ENCODE measurements around the gene ZNF695. TPM values are rescaled to one million over a fixed set of nuclear protein-coding genes. Genes with fewer than 3 reads are reported as not detected.
A peak's percentile ranks its signal among the peaks of the same experiment; 100 is the strongest.

Gene ZNF695
- total RNA-seq, 1 experiment from 2014 or later: 8.9 TPM

GRCh38 chr1:246959944-246960693 is 47.7 kb downstream of the ZNF695 start:
- no peak for DNase-seq (ENCODE audit: low read depth)

- no peak for DNase-seq (ENCODE audit: low read depth)
These were observed 53.7 kb downstream of the ZNF695 start for GRCh38 chr1:246954126-246954525.

- DNase-seq (ENCODE audit: low read depth): no peak
These were observed 56.4 kb downstream of the ZNF695 start for GRCh38 chr1:246951413-246951812.

- DNase-seq (ENCODE audit: low read depth): no peak
These were observed 57.9 kb downstream of the ZNF695 start for GRCh38 chr1:246949956-246950355.

- peak; percentile 58 for DNase-seq (ENCODE audit: low read depth)
These were observed 60.6 kb downstream of the ZNF695 start for GRCh38 chr1:246947255-246947654.

- no peak for DNase-seq (ENCODE audit: low read depth)
These were observed 61.5 kb downstream of the ZNF695 start for GRCh38 chr1:246946366-246946765.

Other genes with a start within 250 kb of the ZNF695 start
- gene AHCTF1, start 76.1 kb downstream of the ZNF695 start, total RNA-seq (2014; rRNA removed; shearing (Covaris generic)): 24.2 and 37.4 TPM in 2 replicates
- 5.4 and 9.3 TPM in 2 replicates for gene ZNF670, start 70.8 kb upstream of the ZNF695 start, total RNA-seq (2014; rRNA removed; shearing (Covaris generic))
- 6.9 and 13.4 TPM in 2 replicates for gene ZNF669, start 96.3 kb upstream of the ZNF695 start, total RNA-seq (2014; rRNA removed; shearing (Covaris generic))
- 10.5 and 22.8 TPM in 2 replicates for gene ZNF124, start 164.0 kb upstream of the ZNF695 start, total RNA-seq (2014; rRNA removed; shearing (Covaris generic))
- gene VN1R5, start 248.0 kb upstream of the ZNF695 start, total RNA-seq (2014; rRNA removed; shearing (Covaris generic)): not detected in 2 replicates